ENCODE results near the gene PPTC7. TPM values are rescaled to one million over a fixed set of nuclear protein-coding genes. Genes with fewer than 3 reads are reported as not detected.
"Not testable (repeated sequence)": the region's sequence is repeated elsewhere in the genome, so short reads cannot be mapped to it uniquely, and the experiment has no call there.

PPTC7 gene
- total and polyA plus RNA-seq, 2 experiments from 2014 or later, result 8.1 to 11.8 TPM

- H4K20me1 ChIP-seq (ENCODE audit: insufficient read depth, poor library complexity, severe bottlenecking), result peaks cover 7% of the 10 kb centered on the region
- DNase-seq (ENCODE audit: low spot score), result peak; percentile 49
- no peaks in the 10 kb centered on the region for H3K36me3 ChIP-seq (replicated peaks; ENCODE audit: insufficient read depth, low read depth)
- 52% methylated on average over 1 of the region's 1 CpG for WGBS (ENCODE audit: low lambda C conversion rate, missing lambda C conversion rate)
- H3K4me2 ChIP-seq, result peak overlapping the region; percentile 53
- H3K79me2 ChIP-seq, result peaks cover 89% of the 10 kb centered on the region
- H3K27me3 ChIP-seq, result no peaks in the 10 kb centered on the region
- peak overlapping the region; percentile 61 for H3K27ac ChIP-seq
- no peak overlapping the region for H3K4me3 ChIP-seq
- no peaks in the 10 kb centered on the region for H3K9me2 ChIP-seq (replicated peaks; ENCODE audit: insufficient read depth)
- H2AFZ ChIP-seq, result no peak overlapping the region
- H3K9me3 ChIP-seq (ENCODE audit: low read depth), result peaks cover 3% of the 10 kb centered on the region
- no peak for TF ChIP-seq CTCF (IDR thresholded peaks at IDR 0.05; ENCODE audit: poor library complexity)
- no peak for TF ChIP-seq EZH2phosphoT487 (IDR thresholded peaks at IDR 0.05; ENCODE audit: low read depth, severe bottlenecking, unreplicated experiment)
- no peak for TF ChIP-seq EZH2 (IDR thresholded peaks at IDR 0.05; ENCODE audit: borderline replicate concordance)
- H3K4me1 ChIP-seq (ENCODE audit: insufficient read depth), result peaks cover 23% of the 10 kb centered on the region
These were observed 7.8 kb downstream of the PPTC7 start for GRCh38 chr12:110575326-110575725.

GRCh38 chr12:110574717-110575230 is 8.3 kb downstream of the PPTC7 start:
- H3K36me3 ChIP-seq (replicated peaks; ENCODE audit: insufficient read depth, low read depth); DNase-seq (ENCODE audit: low spot score); H3K27me3 ChIP-seq; H3K9me2 ChIP-seq (replicated peaks; ENCODE audit: insufficient read depth); H3K9me3 ChIP-seq (ENCODE audit: low read depth); H2AFZ ChIP-seq; H3K4me3 ChIP-seq; H4K20me1 ChIP-seq (ENCODE audit: insufficient read depth, poor library complexity, severe bottlenecking): not testable (repeated sequence)
- Histone ChIP-seq H3K4me1 (ENCODE audit: insufficient read depth) (peaks cover 23% of the 10 kb centered on the region), H3K27ac (peak overlapping the region; percentile 61), H3K79me2 (peaks cover 85% of the 10 kb centered on the region), H3K4me2 (peak overlapping the region; percentile 53)
- 87% methylated on average over 10 of the region's 10 CpGs for WGBS (ENCODE audit: low lambda C conversion rate, missing lambda C conversion rate)

- no peak overlapping the region for H3K27ac ChIP-seq
- no peak overlapping the region for H2AFZ ChIP-seq
- TF ChIP-seq CTCF (IDR thresholded peaks at IDR 0.05; ENCODE audit: poor library complexity), result no peak
- TF ChIP-seq EZH2 (IDR thresholded peaks at IDR 0.05; ENCODE audit: borderline replicate concordance), result no peak
- 90% methylated on average over 1 of the region's 1 CpG for WGBS (ENCODE audit: low lambda C conversion rate, missing lambda C conversion rate)
- no peak overlapping the region for H3K4me3 ChIP-seq
- no peak for DNase-seq (ENCODE audit: low spot score)
- no peaks in the 10 kb centered on the region for H3K27me3 ChIP-seq
- H3K4me2 ChIP-seq, result peak overlapping the region; percentile 21
- H3K9me2 ChIP-seq (replicated peaks; ENCODE audit: insufficient read depth), result no peaks in the 10 kb centered on the region
- H3K9me3 ChIP-seq (ENCODE audit: low read depth), result peaks cover 3% of the 10 kb centered on the region
- H3K36me3 ChIP-seq (replicated peaks; ENCODE audit: insufficient read depth, low read depth), result no peaks in the 10 kb centered on the region
- peaks cover 3% of the 10 kb centered on the region for H4K20me1 ChIP-seq (ENCODE audit: insufficient read depth, poor library complexity, severe bottlenecking)
- peaks cover 23% of the 10 kb centered on the region for H3K4me1 ChIP-seq (ENCODE audit: insufficient read depth)
- H3K79me2 ChIP-seq, result peaks cover 85% of the 10 kb centered on the region
These were observed 9.1 kb downstream of the PPTC7 start for GRCh38 chr12:110574044-110574443.

DNA sequence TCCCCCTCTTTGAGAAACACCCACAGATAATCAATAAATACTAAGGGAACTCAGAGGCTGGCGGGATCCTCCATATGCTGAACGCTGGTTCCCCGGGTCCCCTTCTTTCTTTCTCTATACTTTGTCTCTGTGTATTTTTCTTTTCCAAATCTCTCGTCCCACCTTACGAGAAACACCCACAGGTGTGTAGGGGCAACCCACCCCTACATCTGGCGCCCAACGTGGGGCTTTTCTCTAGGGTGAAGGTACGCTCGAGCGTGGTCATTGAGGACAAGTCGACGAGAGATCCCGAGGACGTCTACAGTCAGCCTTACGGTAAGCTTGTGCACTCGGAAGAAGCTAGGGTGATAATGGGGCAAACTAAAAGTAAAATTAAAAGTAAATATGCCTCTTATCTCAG is 12.3 kb downstream of the PPTC7 start:
- not testable (repeated sequence) for DNase-seq (ENCODE audit: low spot score)
- WGBS (ENCODE audit: low lambda C conversion rate, missing lambda C conversion rate), result 97% methylated on average over 16 of the region's 16 CpGs

DNA sequence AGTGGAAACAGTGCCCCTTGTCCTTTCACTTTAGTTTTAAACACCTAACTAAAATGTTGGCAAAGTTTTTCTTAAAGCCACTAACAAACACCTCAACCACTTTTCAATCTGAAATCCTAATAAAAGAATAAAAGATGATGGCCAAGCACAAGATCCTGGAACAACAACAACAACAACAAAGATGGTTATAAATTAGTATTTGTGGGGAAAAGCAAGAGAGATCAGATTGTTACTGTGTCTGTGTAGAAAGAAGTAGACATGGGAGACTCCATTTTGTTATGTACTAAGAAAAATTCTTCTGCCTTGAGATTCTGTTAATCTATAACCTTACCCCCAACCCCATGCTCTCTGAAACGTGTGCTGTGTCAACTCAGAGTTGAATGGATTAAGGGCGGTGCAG is 13.3 kb downstream of the PPTC7 start:
- not testable (repeated sequence) for H3K9me3 ChIP-seq (ENCODE audit: low read depth); H3K36me3 ChIP-seq (replicated peaks; ENCODE audit: insufficient read depth, low read depth); H4K20me1 ChIP-seq (ENCODE audit: insufficient read depth, poor library complexity, severe bottlenecking); H3K27ac ChIP-seq; H2AFZ ChIP-seq; DNase-seq (ENCODE audit: low spot score); H3K27me3 ChIP-seq; H3K9me2 ChIP-seq (replicated peaks; ENCODE audit: insufficient read depth); H3K4me3 ChIP-seq; H3K4me2 ChIP-seq
- no CpG with 5 or more reads among the region's 2 CpGs for WGBS (ENCODE audit: low lambda C conversion rate, missing lambda C conversion rate)
- peaks cover 10% of the 10 kb centered on the region for H3K4me1 ChIP-seq (ENCODE audit: insufficient read depth)
- peaks cover 85% of the 10 kb centered on the region for H3K79me2 ChIP-seq

More for the DNA sequence above, 12.3 kb downstream of the PPTC7 start:
- H3K36me3 ChIP-seq (replicated peaks; ENCODE audit: insufficient read depth, low read depth); H4K20me1 ChIP-seq (ENCODE audit: insufficient read depth, poor library complexity, severe bottlenecking); H2AFZ ChIP-seq; H3K4me3 ChIP-seq; H3K9me2 ChIP-seq (replicated peaks; ENCODE audit: insufficient read depth); H3K27ac ChIP-seq; H3K27me3 ChIP-seq; H3K9me3 ChIP-seq (ENCODE audit: low read depth); H3K4me2 ChIP-seq: not testable (repeated sequence)
- Histone ChIP-seq H3K79me2 (peaks cover 83% of the 10 kb centered on the region), H3K4me1 (ENCODE audit: insufficient read depth) (peaks cover 16% of the 10 kb centered on the region)

Data from hepatocyte (in vitro differentiated cells).